H1 (cell line): ENCODE measurements around the gene SESN2. TPM values are rescaled to one million over a fixed set of nuclear protein-coding genes. Genes with fewer than 3 reads are reported as not detected.

ENCODE experiments used
- CHD7 ChIP-seq: fragments of 300-600 bp; sonication (generic); IDR thresholded peaks from 2 replicates; pipeline ENCODE4 v1.7.1; 2012; ENCODE audit warnings: low read length, moderate library complexity, mild to moderate bottlenecking, inconsistent platforms; ENCODE audit not compliant: insufficient replicate concordance
- GTF2F1 ChIP-seq: IDR thresholded peaks from 2 replicates; pipeline ENCODE4 v1.6.1; 2012; ENCODE audit warnings: low read depth, low read length, improper control_type of control experiment, borderline replicate concordance
- RBBP5 ChIP-seq: IDR thresholded peaks from 2 replicates; pipeline ENCODE4 v1.7.1; 2012; ENCODE audit warnings: low read depth, mild to moderate bottlenecking, inconsistent platforms, low read length, moderate library complexity, borderline replicate concordance
- SIX5 ChIP-seq: IDR thresholded peaks from 2 replicates; pipeline ENCODE4 v1.6.1; 2011; ENCODE audit warnings: mild to moderate bottlenecking, low read depth, low read length
- USF2 ChIP-seq: IDR thresholded peaks from 2 replicates; pipeline ENCODE4 v1.6.1; 2011; ENCODE audit warnings: low read length, improper control_type of control experiment
- polyA plus RNA-seq, 7 experiments: library from polyadenylated mRNA; depleted of rRNA in 3 of 7; stranded (reverse) in 5 of 7; unstranded in 2 of 7; fragments of >200 nt in 5 of 7; fragments of 200-250 nt in 2 of 7; gene quantifications; 1 replicate in 5 of 7; 2 replicates in 1 of 7; 4 replicates in 1 of 7; pipeline versions ENCODE4 v1.2.1 to v1.2.3, GENCODE V29; 2011 to 2013; ENCODE audit warnings: missing spikeins in 2 of 7, mixed read lengths in 2 of 7
- total RNA-seq: library from RNA; stranded (reverse); fragmentation: NEBNext Ultra II Directional; extraction: Animal tissue kit (Norgen Biotek cat#: 25700); gene quantifications from 2 replicates; pipeline ENCODE4 v1.2.1, GENCODE V29; 2021
- TF ChIP-seq, protein P1 (sequence below): IDR thresholded peaks from 2 replicates; pipeline ENCODE4 v1.6.1; 2011; ENCODE audit warnings: low read depth, mild to moderate bottlenecking, low read length; ENCODE audit not compliant: insufficient read depth

SESN2 gene
- total and polyA plus RNA-seq, 2 of the 8 experiments (the other 6 are each of a cell fraction or from before 2014, with no cell fraction given) = 25.1 to 33.0 TPM

DNA sequence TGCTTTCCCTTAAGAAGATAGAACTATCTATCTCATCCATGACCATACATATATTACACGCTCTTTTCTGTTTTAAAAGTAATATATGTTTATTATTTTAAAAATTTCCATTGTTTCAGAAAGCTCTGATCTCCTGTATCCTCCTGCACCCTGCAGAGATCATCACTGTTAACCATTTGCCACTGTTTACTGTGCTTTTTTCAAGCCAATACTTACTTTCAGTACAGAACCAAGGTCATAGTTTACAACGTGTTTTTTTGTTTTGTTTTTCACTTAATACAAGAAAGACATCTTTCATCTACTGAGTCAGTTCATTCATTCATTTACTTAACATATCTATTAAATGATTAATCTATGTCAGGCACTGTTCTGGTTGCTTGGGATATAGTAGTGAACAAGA, 10.2 kb downstream of the SESN2 start (continued):
- TF ChIP-seq CHD7 = no peak
- TF ChIP-seq GTF2F1 = no peak
- no peak for TF ChIP-seq RBBP5
- TF ChIP-seq, protein P1, sequence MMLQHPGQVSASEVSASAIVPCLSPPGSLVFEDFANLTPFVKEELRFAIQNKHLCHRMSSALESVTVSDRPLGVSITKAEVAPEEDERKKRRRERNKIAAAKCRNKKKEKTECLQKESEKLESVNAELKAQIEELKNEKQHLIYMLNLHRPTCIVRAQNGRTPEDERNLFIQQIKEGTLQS = no peak
- no peak for TF ChIP-seq USF2
- no peak for TF ChIP-seq SIX5
- TF ChIP-seq, all 59 proteins: peak for 0
